Vagina (tissue), 2 donors: ENCODE measurements around the gene UBE2G2. TPM values are rescaled to one million over a fixed set of nuclear protein-coding genes. Genes with fewer than 3 reads are reported as not detected.

Experiments
- DNase-seq, 2 donors: peaks; one replicate each; pipeline ENCODE4 v3.0.0-alpha.2; 2017; ENCODE audit errors: extremely low spot score in 2 of 2
- H3K27ac ChIP-seq: fragments of 200-600 bp; sonication (generic); one replicate; pipeline ENCODE4 v1.5.1; 2019
- H3K27me3 ChIP-seq: fragments of 200-600 bp; sonication (generic); one replicate; pipeline ENCODE4 v1.5.1; 2019
- H3K36me3 ChIP-seq, 2 donors: fragments of 200-600 bp; sonication (generic); one replicate each; pipeline ENCODE4 v1.5.1; 2017 to 2019
- H3K4me1 ChIP-seq: fragments of 200-600 bp; sonication (generic); one replicate; pipeline ENCODE4 v1.5.1; 2019
- H3K4me3 ChIP-seq, 2 donors: fragments of 200-600 bp; sonication (generic); 1 replicate in 1 of 2; 2 replicates in 1 of 2; pipeline ENCODE4 v1.5.1; 2016 to 2019
- H3K9me3 ChIP-seq: fragments of 200-600 bp; sonication (generic); one replicate; pipeline ENCODE4 v1.5.1; 2019
- CTCF ChIP-seq, 3 experiments: fragments of 450-650 bp in 2 of 3; fragments of 200-600 bp in 1 of 3; sonication (generic) in 1 of 3; IDR thresholded peaks; one replicate each; pipeline ENCODE4 v1.5.1; 2017 to 2019; ENCODE audit warnings: antibody characterized with exemption in 3 of 3, mild to moderate bottlenecking in 2 of 3, moderate library complexity in 2 of 3
- POLR2A ChIP-seq, 2 donors: fragments of 450-650 bp; IDR thresholded peaks; one replicate each; pipeline ENCODE4 v1.6.1; 2017; ENCODE audit warnings: antibody characterized with exemption in 2 of 2, mild to moderate bottlenecking in 2 of 2, moderate library complexity in 2 of 2
- POLR2AphosphoS5 ChIP-seq, 2 donors: sonication (generic); formaldehyde crosslinking; IDR thresholded peaks; one replicate each; pipeline ENCODE4 v1.9.0; 2017; ENCODE audit warnings: antibody characterized with exemption in 2 of 2, mild to moderate bottlenecking in 2 of 2, low read depth in 1 of 2; ENCODE audit not compliant: insufficient read depth in 1 of 2
- intact Hi-C: fragments of 100-400 bp; cut with DNase I; formaldehyde crosslinking; loops from one replicate; pipeline ENCODE4 v1.15.1; 2023
- total RNA-seq: library from RNA; depleted of rRNA; stranded (reverse); fragments of >200 nt; gene quantifications from one replicate; pipeline ENCODE4 v1.2.3, GENCODE V29; 2016

The UBE2G2 gene
- total RNA-seq, 1 donor from 2014 or later, result 96.5 TPM

DNA sequence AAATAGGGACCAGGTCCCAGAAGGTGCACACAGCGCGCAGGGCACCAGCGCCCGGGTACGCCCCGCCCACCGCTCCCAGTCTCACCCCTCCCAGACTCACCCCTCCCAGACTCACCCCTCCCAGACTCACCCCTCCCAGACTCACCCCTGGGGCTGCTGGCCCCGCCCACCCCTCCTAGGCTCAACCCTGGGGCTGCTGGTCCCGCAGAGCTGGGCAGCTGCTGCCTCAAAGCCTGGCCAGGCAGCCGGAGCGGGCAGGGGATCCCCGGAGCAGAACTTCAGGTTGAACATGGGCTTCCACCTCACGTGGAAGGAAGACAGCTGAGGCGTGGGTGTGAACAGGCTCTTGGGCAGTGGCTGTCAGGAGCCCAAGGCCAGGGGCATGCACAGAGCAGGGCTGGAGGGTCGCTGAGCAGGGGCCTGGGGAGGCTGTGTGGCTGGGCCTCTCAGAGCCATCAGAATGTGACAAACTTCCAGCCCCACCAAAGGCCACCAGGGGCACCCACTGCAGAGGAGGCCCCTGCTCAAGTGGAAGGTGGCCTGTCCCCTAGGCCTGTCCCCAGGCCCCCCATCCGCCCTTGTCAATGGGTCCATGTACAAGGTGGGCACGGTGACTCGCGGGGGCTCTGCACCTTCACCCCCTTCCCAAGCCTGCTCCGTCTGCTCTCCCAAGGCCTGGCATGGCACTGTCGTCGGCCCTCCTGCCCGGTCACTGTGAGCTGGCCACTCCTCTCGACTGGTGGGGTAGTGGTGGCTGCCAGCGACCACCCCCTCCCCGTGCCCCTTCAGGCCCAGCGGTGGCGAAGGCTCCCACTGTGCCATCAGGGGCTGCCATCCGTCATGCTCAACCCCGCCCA lies 36.6 kb upstream of the UBE2G2 start:
- Histone ChIP-seq H3K27me3 (no peaks in the 10 kb centered on the region), H3K27ac (no peak overlapping the region), H3K9me3 (no peaks in the 10 kb centered on the region), H3K4me3 (no peak overlapping the region), H3K4me1 (peaks cover 7% of the 10 kb centered on the region), H3K36me3 (no peaks in the 10 kb centered on the region)
- intact Hi-C loops, result no loop called here
- TF ChIP-seq POLR2AphosphoS5 (IDR thresholded peaks at IDR 0.05; ENCODE audit: insufficient read depth in 1 of 2, low read depth in 1 of 2) (no peak), POLR2A (IDR thresholded peaks at IDR 0.05) (no peak)
- DNase-seq, result no peak

DNA sequence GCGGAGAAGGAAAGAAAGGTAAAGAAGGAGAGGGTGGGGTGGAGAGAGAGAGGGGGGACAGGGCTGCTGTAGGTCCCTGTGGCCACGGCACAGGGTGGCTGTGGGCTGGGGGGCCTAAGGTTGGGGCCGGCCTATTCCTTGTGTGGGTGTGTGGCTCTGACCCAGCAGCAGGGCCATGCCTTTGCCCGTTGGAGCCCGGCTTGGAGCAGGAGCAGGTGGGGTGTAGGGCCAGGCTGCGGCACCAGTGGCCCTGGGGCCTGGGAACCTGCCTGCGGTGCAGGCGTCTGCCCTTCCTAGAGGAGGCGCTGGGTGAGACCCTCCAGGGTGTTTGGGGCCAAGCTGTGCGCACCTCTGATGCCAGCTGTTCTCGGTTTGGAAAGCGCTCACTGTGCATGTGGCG lies 35.9 kb upstream of the UBE2G2 start:
- no peak for DNase-seq
- Histone ChIP-seq H3K27ac (no peak overlapping the region), H3K4me1 (peaks cover 7% of the 10 kb centered on the region), H3K4me3 (no peak overlapping the region), H3K27me3 (no peaks in the 10 kb centered on the region), H3K9me3 (no peaks in the 10 kb centered on the region), H3K36me3 (no peaks in the 10 kb centered on the region)
- TF ChIP-seq POLR2AphosphoS5 (IDR thresholded peaks at IDR 0.05; ENCODE audit: insufficient read depth in 1 of 2, low read depth in 1 of 2) (no peak), POLR2A (IDR thresholded peaks at IDR 0.05) (no peak)
- intact Hi-C loops, result no loop called here

GRCh38 chr21:44836666-44837471 lies 35.2 kb upstream of the UBE2G2 start:
- intact Hi-C loops, result no loop called here
- Histone ChIP-seq H3K27me3 (no peaks in the 10 kb centered on the region), H3K4me3 (no peak overlapping the region), H3K36me3 (no peaks in the 10 kb centered on the region), H3K27ac (no peak overlapping the region), H3K9me3 (no peaks in the 10 kb centered on the region), H3K4me1 (peaks cover 7% of the 10 kb centered on the region)
- no peak for DNase-seq
- TF ChIP-seq CTCF (IDR thresholded peaks at IDR 0.05), result no peak
- no peak for TF ChIP-seq POLR2AphosphoS5 (IDR thresholded peaks at IDR 0.05; ENCODE audit: insufficient read depth in 1 of 2, low read depth in 1 of 2)
- TF ChIP-seq POLR2A (IDR thresholded peaks at IDR 0.05), result no peak

- Histone ChIP-seq H3K27ac (no peak overlapping the region), H3K9me3 (no peaks in the 10 kb centered on the region), H3K36me3 (no peaks in the 10 kb centered on the region), H3K4me3 (no peak overlapping the region), H3K4me1 (peaks cover 7% of the 10 kb centered on the region), H3K27me3 (no peaks in the 10 kb centered on the region)
- TF ChIP-seq POLR2AphosphoS5 (IDR thresholded peaks at IDR 0.05; ENCODE audit: insufficient read depth in 1 of 2, low read depth in 1 of 2) (no peak), CTCF (IDR thresholded peaks at IDR 0.05) (no peak), POLR2A (IDR thresholded peaks at IDR 0.05) (no peak)
- intact Hi-C loops, result no loop called here
- no peak for DNase-seq
These were observed 34.7 kb upstream of the UBE2G2 start for GRCh38 chr21:44836349-44836665.

- peaks cover 7% of the 10 kb centered on the region for H3K4me1 ChIP-seq
- intact Hi-C loops, result no loop called here
These were observed 34.0 kb upstream of the UBE2G2 start for GRCh38 chr21:44835647-44835973.

More at GRCh38 chr21:44835647-44835973, 34.0 kb upstream of the UBE2G2 start:
- H3K9me3 ChIP-seq, result no peaks in the 10 kb centered on the region
- H3K4me3 ChIP-seq, result no peak overlapping the region
- no peak for DNase-seq
- no peak overlapping the region for H3K27ac ChIP-seq
- H3K36me3 ChIP-seq, result no peaks in the 10 kb centered on the region
- no peak for TF ChIP-seq POLR2A (IDR thresholded peaks at IDR 0.05)
- TF ChIP-seq CTCF (IDR thresholded peaks at IDR 0.05), result no peak
- no peak for TF ChIP-seq POLR2AphosphoS5 (IDR thresholded peaks at IDR 0.05; ENCODE audit: insufficient read depth in 1 of 2, low read depth in 1 of 2)
- no peaks in the 10 kb centered on the region for H3K27me3 ChIP-seq
